SIG-M5 (cell line): ENCODE data around the gene GPC2.
"Not testable (repeated sequence)": the region's sequence is repeated elsewhere in the genome, so short reads cannot be mapped to it uniquely, and the experiment has no call there.

Experiments
- DNase-seq: peaks from one replicate; lab custom pipeline; 2025; lab: John Stamatoyannopoulos, UW

GPC2 gene, protein sequence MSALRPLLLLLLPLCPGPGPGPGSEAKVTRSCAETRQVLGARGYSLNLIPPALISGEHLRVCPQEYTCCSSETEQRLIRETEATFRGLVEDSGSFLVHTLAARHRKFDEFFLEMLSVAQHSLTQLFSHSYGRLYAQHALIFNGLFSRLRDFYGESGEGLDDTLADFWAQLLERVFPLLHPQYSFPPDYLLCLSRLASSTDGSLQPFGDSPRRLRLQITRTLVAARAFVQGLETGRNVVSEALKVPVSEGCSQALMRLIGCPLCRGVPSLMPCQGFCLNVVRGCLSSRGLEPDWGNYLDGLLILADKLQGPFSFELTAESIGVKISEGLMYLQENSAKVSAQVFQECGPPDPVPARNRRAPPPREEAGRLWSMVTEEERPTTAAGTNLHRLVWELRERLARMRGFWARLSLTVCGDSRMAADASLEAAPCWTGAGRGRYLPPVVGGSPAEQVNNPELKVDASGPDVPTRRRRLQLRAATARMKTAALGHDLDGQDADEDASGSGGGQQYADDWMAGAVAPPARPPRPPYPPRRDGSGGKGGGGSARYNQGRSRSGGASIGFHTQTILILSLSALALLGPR

DNA sequence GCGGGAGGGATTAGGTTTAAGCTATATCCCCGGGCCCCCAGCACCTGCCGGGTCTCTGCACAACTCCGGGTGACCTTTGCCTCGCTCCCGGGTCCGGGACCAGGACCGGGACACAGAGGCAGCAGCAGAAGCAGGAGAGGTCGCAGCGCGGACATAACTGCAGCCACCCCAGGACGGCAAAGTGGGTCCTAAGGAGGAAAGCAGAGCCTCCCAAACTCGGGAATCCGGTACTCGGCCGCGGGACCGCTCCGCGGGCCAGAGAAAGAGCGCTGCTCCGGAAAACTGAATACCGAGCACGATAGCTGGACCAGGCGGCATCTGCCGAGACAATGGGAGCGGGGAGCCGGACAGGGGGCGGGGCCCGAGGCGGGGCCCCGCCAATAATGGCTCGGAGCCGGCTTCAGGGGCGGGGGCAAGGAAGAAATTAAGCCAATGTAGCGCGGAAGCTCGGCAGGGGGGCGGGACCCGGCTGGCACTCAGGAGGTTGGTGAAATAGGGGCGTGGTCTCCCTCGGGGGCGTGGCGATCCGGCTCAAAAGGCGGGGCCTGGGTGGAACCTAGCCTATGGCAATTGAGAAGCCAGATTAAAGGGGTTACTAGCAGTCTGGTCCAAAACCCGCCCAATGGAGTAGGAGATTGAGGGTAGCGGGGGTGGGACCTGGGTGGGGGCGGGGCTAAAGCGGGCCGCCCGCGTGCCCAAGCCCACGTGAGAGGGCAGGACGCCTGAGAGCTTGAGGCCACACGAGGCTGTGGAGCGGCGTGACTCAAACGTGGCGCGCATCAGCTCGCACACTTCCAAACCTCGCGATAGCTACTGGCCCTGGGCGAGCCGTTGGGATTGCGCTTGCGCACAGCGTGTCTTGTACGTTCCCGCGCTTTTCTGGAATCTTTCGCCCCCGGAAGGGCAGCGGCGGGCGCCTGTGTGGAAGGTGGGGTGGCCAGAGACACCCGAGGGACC lies at the start of gene GPC2, which contains the start of gene STAG3:
Gene GPC2 (minus strand): TSS at position 337 of the 957 bp plus-strand sequence. CDS start 182 bp downstream, at position 155.
Gene STAG3 (plus strand): TSS at position 874 of the 957 bp plus-strand sequence. CDS start 2,639 bp downstream, outside the sequence.
- peak; percentile 46 for DNase-seq

DNA sequence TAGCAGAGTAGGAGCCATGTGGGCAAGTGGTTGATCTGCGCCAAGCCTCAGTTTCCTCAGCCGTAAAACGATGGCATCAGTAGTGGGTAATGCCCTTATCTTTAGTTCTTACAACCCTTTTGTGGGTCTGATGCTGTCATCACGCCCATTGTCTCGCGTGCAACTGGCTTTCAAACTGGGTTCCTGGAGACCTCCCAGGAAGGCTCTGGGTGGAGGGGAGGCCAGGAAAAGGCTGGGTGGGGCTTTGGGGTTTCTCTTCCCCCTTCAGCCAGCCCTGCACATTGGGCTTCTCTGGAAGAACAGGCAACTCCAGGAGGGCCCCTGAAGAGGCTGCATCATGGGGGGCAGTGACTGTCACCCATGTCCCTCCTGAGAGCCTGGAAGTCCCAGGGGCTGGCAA lies 47.7 kb upstream of the GPC2 start:
- not testable (repeated sequence) for DNase-seq

DNA sequence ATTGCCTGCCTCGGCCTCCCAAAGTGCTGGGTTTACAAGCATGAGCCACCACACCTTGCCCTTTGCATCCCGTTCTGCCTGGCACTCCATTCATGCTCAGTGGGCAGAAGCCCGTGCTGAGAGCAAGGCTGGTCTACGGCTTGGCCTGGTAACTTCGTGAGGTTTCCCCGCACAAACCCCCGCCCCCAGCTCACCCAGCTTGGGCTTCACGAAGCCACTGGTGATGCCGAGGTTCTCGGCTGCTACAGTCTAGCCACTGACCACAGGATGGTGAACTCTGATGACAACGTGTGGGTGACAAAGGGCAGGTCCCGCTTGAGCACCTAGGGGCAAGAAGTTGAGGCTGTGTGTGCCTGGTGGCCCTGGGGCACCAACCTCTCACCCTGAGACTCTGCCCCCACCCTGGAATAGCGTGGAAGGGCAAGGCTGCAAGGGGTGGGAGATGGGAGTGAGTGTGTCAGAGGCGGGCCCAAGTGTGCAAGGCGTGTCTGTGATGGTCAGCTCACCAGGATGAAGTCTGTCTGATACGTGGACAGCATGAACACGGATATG lies 46.3 kb upstream of the GPC2 start:
- not testable (repeated sequence) for DNase-seq

DNA sequence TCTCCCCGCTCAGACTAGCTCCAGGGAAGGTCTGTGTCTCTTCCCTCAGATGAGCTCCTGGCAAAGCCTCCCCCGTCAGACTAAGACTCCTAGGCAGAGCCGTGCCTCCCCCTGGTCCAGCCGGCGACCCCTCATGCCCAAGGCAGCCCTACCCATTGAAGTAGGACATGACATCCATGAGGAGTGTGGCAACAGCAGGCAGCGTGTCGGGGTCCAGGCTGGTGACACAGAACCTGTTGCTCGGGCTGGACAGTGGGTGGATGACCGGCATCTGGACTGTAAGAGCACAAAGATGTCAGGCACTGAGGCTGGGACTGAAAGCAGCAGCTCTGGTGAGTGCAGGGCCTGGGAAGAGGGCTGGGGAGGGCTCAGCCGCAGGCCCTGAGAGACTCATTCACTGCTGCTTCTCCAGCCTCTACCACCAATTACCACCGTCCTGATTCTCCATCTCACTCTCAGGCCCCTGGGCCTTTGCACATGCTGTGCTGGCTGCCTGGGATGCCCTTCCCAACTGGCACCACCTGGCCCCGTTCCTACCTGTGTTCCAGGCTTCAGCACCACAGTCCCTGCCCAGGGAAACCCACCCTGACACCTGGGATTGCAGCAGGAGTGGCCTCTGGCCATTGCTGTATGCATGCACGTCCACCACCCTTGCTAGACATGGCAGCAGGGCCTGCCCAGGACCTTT lies 45.4 kb upstream of the GPC2 start:
- no peak for DNase-seq

DNA sequence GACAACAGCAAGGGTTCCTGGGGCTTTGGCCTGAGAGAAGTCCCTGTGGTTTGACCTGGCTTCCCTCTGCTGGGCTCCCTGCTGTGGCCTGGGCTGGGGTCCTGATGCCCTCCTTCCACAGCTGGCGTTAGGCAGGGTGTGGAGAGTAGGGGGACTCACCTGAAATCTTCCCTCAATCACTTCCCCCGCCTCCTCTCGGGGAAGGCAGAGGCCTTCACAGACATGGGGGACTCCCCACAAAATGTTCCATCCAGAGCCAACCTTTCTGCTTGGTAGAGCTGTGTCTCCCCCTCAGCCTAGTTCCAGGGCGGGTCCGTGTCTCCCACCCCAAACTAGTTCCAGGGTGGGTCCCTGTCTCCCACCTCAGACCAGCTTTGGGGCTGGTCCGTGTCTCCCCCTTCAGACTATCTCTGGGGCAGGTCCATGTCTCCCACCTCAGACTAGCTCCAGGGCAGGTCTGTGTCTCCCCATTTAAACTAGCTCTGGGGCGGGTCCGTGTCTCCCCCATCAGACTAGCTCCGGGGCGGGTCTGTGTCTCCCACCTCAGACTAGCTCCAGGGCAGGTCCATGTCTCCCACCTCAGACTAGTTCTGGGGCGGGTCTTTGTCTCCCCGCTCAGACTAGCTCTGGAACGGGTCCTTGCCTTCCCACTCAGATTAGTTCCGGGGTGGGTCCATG lies 44.7 kb upstream of the GPC2 start:
- DNase-seq = no peak

DNA sequence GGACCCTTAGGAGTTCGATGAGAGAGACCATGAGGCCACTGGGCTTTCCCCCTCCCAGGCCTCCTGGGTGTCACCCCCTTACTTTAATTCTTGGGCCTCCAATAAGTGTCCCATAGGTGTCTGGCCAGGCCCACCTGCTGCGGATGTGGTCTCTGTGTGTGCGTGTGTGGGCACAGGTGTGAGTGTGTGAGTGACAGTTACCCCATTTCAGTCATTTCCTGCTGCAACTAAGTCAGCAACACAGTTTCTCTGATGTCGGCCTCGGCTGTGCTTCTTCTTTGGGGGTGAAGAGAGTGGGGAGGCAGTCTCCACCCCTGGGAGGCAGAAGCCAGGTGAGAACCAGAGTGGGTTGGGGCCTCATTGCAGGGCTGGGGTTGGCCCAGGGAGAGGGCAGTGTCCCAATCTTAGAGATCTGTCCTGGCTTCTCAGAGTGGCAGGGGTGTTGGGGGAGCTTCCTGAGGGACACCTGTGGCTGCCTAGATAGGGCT lies 44.1 kb upstream of the GPC2 start:
- DNase-seq = no peak

DNA sequence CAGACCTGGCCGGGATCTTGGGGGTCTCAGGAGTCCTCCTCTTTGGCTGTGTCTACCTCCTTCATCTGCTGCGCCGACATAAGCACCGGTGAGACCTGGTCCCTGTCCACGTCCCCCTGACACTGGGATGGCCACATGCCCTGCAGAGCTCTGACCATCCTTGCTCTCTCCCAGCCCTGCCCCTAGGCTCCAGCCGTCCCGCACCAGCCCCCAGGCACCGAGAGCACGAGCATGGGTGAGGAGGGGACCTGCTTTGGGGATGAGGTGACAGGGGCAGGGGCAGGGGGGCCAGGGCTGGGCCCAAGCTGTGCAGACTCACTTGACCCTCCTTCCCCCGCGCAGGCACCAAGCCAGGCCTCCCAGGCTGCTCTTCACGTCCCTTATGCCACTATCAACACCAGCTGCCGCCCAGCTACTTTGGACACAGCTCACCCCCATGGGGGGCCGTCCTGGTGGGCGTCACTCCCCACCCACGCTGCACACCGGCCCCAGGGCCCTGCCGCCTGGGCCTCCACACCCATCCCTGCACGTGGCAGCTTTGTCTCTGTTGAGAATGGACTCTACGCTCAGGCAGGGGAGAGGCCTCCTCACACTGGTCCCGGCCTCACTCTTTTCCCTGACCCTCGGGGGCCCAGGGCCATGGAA lies 43.5 kb upstream of the GPC2 start:
- no peak for DNase-seq

DNA sequence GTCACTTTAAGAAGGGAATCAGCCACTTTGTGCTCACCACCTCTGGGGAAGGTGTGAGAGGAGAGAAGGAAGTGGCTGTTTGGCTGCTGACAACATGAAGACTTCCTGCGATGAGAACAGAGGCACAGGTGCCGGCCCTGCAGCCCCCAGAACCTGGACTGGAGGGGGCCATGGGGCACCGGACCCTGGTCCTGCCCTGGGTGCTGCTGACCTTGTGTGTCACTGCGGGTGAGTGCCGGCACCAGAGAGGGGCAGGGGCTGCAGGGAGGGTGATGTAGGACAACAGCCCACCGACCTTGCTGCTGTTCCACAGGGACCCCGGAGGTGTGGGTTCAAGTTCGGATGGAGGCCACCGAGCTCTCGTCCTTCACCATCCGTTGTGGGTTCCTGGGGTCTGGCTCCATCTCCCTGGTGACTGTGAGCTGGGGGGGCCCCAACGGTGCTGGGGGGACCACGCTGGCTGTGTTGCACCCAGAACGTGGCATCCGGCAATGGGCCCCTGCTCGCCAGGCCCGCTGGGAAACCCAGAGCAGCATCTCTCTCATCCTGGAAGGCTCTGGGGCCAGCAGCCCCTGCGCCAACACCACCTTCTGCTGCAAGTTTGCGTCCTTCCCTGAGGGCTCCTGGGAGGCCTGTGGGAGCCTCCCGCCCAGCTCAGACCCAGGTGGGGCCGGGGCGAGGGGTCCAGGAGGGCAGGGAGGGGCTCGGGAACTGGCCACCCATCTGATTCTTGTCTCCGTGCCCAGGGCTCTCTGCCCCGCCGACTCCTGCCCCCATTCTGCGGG lies 42.8 kb upstream of the GPC2 start, which contains the start of gene PVRIG:
Gene PVRIG (plus strand): TSS at position 149 of the 785 bp plus-strand sequence. CDS start 22 bp downstream, at position 171.
- DNase-seq = not testable (repeated sequence)

DNA sequence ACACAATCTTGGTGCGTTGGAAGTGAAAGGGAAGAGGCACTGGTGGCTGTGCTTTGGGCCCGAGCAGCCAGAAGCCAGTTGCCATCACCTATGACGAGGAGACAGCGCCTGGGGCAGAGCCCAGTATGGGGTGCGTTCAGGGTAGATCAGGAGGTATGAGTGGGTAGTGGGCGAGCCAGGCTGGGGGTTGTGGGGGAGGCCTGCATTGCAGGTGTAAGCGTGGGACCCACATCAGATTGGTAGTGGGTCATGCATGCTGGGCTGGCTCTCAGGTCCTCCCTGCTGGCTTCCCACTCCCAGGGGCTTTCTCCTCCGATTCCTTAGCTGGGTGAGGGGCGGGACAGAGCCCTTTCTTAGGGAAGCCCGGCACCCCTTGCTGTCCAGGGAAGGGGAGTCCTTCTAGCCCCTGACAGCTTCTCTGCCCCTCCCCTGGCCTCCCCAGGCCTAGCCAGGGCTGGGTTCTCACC lies 42.1 kb upstream of the GPC2 start:
- DNase-seq = no peak

DNA sequence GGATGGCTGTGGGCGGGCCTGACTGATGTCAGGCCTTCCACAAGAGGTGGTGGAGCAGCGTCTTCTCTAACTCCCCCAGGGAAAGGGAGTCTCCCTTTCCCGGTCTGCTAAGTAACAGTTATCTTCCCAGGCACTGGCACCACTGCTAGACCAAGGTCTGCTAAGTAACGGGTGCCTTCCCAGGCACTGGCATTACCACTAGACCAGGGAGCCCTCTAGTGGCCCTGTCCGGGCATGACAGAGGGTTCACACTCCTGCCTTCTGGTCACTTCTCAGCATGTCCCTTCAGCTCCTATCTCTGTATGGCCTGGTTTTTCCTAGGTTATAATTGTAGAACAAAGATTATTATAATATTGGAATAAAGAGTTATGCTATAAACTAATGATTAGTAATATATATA lies 40.8 kb upstream of the GPC2 start:
- DNase-seq = not testable (repeated sequence)

DNA sequence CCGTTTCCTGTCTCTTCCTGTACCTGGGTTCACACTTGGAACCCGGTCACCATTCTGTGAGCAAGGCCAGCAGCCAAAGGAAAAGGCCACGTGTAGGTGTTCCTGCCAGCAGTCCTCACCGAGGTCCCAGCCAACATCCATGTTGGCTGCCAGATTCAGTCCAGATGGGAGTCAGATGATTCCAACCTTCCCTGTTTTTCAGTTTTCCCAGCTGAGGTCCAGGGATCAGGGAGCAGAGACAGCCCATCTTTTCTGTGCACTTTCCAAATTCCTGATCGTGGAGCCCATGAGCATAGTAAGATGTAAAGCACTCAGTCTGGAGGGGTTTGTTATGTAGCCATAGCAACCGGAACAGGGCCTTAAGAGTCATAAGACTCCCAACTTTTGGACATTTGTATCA lies 38.7 kb upstream of the GPC2 start:
- DNase-seq = no peak

DNA sequence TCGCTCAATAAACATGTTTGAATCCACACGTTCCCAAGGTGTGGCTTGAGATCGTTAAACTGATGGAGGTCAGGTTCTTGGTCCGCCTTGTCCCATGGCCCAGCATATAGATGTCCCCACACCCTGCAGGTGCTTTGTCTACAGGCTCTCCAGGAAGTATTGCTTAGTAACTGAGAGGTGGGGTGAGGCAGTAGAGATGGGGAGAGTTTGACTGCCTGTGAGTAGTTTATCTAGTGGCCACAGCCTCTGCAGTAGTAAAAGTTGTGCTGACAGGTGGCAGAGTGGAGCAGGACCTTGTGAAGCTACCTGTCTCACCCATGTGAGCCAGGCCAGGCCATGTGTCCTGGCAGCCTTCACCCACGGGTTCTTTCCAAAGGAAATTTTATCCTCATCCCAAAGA lies 37.2 kb upstream of the GPC2 start:
- not testable (repeated sequence) for DNase-seq

DNA sequence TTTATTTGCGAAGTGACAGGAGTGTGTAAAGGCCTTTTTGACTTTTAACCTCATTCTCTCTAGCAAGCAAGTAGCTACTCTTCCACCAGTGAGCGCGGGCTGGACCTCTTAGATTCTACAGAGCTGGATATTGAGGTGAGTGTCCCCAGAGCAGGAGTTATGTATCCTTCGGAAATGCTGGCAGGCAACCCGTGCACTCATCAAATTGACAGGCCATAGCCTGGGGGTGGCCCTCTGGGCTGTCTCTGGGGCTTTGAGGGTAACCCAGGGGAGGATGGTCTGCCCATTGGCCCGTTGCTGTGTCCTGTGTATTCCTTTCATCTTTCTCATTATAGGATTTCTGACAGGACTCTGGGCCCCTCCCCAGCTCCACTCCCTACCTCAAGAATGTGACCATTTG lies 36.5 kb upstream of the GPC2 start:
- DNase-seq = no peak

DNA sequence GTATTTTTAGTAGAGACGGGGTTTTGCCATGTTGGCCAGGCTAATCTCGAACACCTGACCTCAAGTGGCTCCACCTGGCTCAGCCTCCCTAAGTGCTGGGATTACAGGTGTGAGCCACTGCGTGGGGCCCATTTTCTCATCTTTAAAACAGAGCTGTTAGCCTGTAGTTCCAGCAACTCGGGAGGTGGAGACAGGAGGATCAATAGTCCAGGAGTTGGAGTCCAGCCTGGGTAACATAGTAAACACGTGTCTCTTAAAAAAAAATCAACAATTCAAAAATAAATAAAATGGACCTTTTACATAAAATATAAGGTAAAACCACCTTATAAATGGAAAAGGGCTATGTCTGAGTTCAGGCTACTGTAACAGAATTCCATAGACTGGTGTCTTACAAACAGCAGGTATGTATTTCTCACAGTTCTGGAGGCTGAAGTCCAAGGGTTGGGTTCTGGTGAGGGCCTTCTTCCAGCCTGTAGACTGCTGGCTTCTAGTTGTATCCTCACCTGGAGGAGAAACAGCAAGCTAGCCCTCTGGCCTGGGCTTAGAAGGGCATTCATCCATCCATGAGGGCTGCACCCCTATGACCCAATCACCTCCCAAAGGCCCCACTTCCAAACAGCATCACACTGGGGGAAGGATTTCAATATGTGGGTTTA lies 35.6 kb upstream of the GPC2 start:
- no peak for DNase-seq

DNA sequence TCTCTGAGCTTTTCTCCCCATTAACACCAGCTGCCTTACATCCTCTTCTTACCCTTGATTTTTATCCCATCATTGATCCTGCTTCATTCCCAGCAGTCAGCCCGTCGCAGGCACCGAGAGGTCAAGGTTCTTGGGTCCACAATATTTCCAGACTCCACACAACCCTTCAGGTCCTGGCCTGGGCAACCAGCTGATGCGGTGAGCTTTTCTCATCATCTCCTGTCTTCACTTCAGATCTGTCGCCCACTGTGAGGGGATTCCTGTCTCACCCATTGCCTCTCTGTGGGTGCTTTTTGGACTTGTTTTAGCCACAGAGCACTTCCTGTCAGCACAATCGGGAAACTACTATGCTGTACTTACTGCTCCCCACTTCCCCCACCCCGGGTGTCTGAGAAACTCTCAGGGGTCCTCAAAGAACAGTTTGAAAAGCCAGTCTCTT lies 34.2 kb upstream of the GPC2 start:
- no peak for DNase-seq

DNA sequence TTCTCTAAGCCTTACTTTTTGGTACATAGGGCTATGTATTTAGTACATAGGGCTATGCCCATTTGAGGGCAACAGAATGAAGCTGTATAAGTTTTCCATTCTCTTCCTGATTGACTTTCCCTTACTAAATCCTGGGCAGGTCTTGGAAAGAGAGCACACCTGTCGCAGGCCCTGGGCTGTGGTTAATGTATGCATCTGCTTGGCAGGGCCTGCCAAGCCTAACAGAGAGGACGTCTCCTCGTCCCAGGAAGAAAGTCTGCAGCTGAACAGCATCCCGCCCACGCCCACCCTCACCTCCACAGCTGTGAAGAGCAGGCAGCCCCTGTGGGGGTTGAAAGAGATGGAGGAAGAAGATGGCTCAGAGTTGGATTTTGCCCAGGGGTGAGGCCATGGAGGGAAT lies 33.6 kb upstream of the GPC2 start:
- no peak for DNase-seq

DNA sequence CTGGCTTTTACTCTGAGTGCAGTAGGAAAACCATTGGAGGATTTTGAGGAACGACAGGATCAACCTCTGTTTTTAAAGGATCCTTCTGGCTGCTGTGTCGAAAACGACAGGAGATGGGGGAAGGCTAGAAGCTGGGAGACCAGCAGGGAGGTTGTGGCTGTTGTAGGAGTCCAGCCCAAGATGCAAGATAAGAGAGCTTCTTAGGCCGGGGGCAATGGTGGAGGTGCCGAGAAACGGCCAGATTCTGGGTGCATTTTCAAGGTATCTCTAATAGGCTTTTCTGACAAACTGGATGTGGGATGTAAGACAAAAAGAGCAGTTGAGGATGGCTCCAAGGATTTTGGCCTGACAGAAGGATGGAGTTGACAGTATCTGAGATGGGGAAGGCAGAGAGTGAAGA lies 32.3 kb upstream of the GPC2 start:
- no peak for DNase-seq

DNA sequence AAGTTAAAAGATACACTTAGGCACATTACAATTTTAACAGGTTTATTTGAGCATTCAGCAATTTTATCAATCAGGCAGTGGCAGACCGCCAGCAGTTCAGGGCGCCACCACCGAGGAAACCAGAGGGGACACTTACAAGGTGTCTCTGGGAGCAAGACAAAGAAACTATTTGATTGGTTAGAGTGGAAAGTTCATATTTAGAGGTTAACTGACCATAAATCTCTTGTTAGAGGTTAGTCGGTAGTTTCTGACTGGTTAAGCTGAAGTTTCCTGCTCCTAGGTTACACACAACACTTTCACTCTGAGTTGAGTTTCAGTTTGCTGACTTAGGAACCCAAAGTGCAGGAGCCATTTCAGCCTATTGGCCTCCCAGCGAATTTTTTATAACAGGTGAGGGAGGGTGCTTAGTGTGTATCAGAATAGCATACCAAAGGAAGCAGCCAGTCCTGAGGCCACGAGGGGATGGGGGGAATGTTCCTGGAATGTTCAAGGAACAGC lies 31.8 kb upstream of the GPC2 start:
- DNase-seq = no peak
